HepG2 (cell line): ENCODE measurements around the gene SMYD1. TPM values are rescaled to one million over a fixed set of nuclear protein-coding genes. Genes with fewer than 3 reads are reported as not detected.

Experiments
- BRD4 ChIP-seq: sonication (generic); formaldehyde crosslinking; IDR thresholded peaks from 2 replicates; pipeline ENCODE4 v1.4.0; 2020; ENCODE audit warnings: missing genetic modification reagents
- HMG20A ChIP-seq: IDR thresholded peaks from 2 replicates; pipeline ENCODE4 v1.6.1; 2016; ENCODE audit warnings: borderline replicate concordance
- JARID2 ChIP-seq: sonication (generic); formaldehyde crosslinking; IDR thresholded peaks from 2 replicates; pipeline ENCODE4 v1.8.1; 2023; ENCODE audit warnings: missing genetic modification reagents, inconsistent platforms; ENCODE audit not compliant: insufficient replicate concordance
- KLF12 ChIP-seq: sonication (generic); formaldehyde crosslinking; IDR thresholded peaks from 2 replicates; pipeline ENCODE4 v1.4.0; 2020; ENCODE audit warnings: missing genetic modification reagents, borderline replicate concordance
- MTF1 ChIP-seq: sonication (generic); formaldehyde crosslinking; IDR thresholded peaks from 2 replicates; pipeline ENCODE4 v1.5.0; 2020; ENCODE audit warnings: missing genetic modification reagents
- NR3C1 ChIP-seq: sonication (generic); formaldehyde crosslinking; IDR thresholded peaks from 2 replicates; pipeline ENCODE4 v1.4.0; 2020; ENCODE audit warnings: missing genetic modification reagents
- PRMT3 ChIP-seq: sonication (generic); formaldehyde crosslinking; IDR thresholded peaks from 2 replicates; pipeline ENCODE4 v1.8.1; 2022; ENCODE audit warnings: low read depth, mild to moderate bottlenecking, moderate library complexity, missing genetic modification reagents, borderline replicate concordance
- SALL2 ChIP-seq: sonication (generic); formaldehyde crosslinking; IDR thresholded peaks from 2 replicates; pipeline ENCODE4 v1.8.1; 2023; ENCODE audit warnings: mild to moderate bottlenecking, missing genetic modification reagents, inconsistent platforms
- SP1 ChIP-seq, 2 experiments: fragments of 450-650 bp in 1 of 2; sonication (generic) in 1 of 2; formaldehyde crosslinking in 1 of 2; IDR thresholded peaks; 2 replicates each; pipeline versions ENCODE4 v1.4.0 to v1.6.1; 2016 to 2020; ENCODE audit warnings: missing genetic modification reagents in 1 of 2
- ZC3H4 ChIP-seq: sonication (generic); formaldehyde crosslinking; IDR thresholded peaks from 2 replicates; pipeline ENCODE4 v1.4.0; 2020; ENCODE audit warnings: missing genetic modification reagents, borderline replicate concordance
- ZNF256 ChIP-seq: sonication (generic); formaldehyde crosslinking; conservative IDR thresholded peaks from 2 replicates; pipeline ENCODE4 v1.4.0; 2020; ENCODE audit warnings: missing genetic modification reagents
- ZNF558 ChIP-seq: sonication (generic); formaldehyde crosslinking; IDR thresholded peaks from 2 replicates; pipeline ENCODE4 v1.9.0; 2022; ENCODE audit warnings: mild to moderate bottlenecking, missing genetic modification reagents, borderline replicate concordance
- ZSCAN20 ChIP-seq: sonication (generic); formaldehyde crosslinking; IDR thresholded peaks from 2 replicates; pipeline ENCODE4 v1.4.0; 2020; ENCODE audit warnings: missing genetic modification reagents, mild to moderate bottlenecking, borderline replicate concordance
- polyA plus RNA-seq, 8 experiments: library from polyadenylated mRNA; depleted of rRNA in 3 of 8; stranded (reverse) in 7 of 8; unstranded in 1 of 8; fragments of >200 nt; fragmentation: Illumina TruSeq in 4 of 8; extraction: Trizol in 4 of 8; gene quantifications; 2 replicates each; pipeline versions ENCODE4 v1.2.1 to v1.2.3, GENCODE V29; 2011 to 2016; ENCODE audit warnings: low read depth in 4 of 8, missing spikeins in 1 of 8, mixed read lengths in 1 of 8; ENCODE audit not compliant: insufficient read depth in 1 of 8
- total RNA-seq, 5 experiments: library from RNA; depleted of rRNA; stranded (reverse); fragments of >200 nt; fragmentation: Illumina TruSeq; extraction: Trizol; gene quantifications; 2 replicates each; pipeline ENCODE4 v1.2.3, GENCODE V29; 2016; ENCODE audit warnings: low read depth in 1 of 5
- TF ChIP-seq, protein P1 (sequence below): sonication (generic); formaldehyde crosslinking; conservative IDR thresholded peaks from 2 replicates; pipeline ENCODE4 v1.8.0; 2022; ENCODE audit warnings: mild to moderate bottlenecking, moderate library complexity, missing genetic modification reagents
- TF ChIP-seq, protein P2 (sequence below): sonication (generic); formaldehyde crosslinking; IDR thresholded peaks from 2 replicates; pipeline ENCODE4 v1.4.0; 2020; ENCODE audit warnings: missing genetic modification reagents
- TF ChIP-seq, protein P3 (sequence below): sonication (generic); formaldehyde crosslinking; IDR thresholded peaks from 2 replicates; pipeline ENCODE4 v1.8.1; 2023; ENCODE audit warnings: mild to moderate bottlenecking, inconsistent platforms, moderate library complexity, missing genetic modification reagents, borderline replicate concordance
- TF ChIP-seq, protein P4 (sequence below): sonication (generic); formaldehyde crosslinking; conservative IDR thresholded peaks from 2 replicates; pipeline ENCODE4 v1.5.0; 2020; ENCODE audit warnings: missing genetic modification reagents
- TF ChIP-seq, protein P5 (sequence below): sonication (generic); formaldehyde crosslinking; IDR thresholded peaks from 2 replicates; pipeline ENCODE4 v1.5.0; 2020; ENCODE audit warnings: mild to moderate bottlenecking, missing genetic modification reagents
- TF ChIP-seq, protein P6 (sequence below): sonication (generic); formaldehyde crosslinking; IDR thresholded peaks from 2 replicates; pipeline ENCODE4 v1.8.1; 2023; ENCODE audit warnings: missing genetic modification reagents, inconsistent platforms, borderline replicate concordance

Gene SMYD1
- total and polyA plus RNA-seq, 2 of the 13 experiments (the other 11 are each of a cell fraction or from before 2014, with no cell fraction given): not detected

DNA sequence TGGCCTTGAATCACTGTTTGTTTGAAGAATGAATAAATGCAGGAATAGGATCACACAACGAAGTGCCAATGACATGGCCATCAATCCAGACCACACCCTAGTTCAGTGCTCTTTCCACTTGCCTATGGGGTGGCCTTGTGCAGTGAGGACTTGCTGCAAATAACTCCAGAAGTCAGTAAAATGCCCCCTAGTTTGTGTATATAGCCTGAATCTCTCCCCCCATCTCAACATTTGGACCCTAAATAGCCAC, 59.9 kb downstream of the SMYD1 start (continued):
- TF ChIP-seq HMG20A (CRISPR knock-in tag): 0 out of 2 replicates have a peak, but pooled peaks have one; percentile 22
- TF ChIP-seq PRMT3 (CRISPR knock-in tag): 0 out of 2 replicates have a peak, but pooled peaks have one; percentile 64
- TF ChIP-seq KLF12: 0 out of 2 replicates have a peak, but pooled peaks have one; percentile 84
- TF ChIP-seq NR3C1 (CRISPR knock-in tag): no peak
- TF ChIP-seq, protein P1, sequence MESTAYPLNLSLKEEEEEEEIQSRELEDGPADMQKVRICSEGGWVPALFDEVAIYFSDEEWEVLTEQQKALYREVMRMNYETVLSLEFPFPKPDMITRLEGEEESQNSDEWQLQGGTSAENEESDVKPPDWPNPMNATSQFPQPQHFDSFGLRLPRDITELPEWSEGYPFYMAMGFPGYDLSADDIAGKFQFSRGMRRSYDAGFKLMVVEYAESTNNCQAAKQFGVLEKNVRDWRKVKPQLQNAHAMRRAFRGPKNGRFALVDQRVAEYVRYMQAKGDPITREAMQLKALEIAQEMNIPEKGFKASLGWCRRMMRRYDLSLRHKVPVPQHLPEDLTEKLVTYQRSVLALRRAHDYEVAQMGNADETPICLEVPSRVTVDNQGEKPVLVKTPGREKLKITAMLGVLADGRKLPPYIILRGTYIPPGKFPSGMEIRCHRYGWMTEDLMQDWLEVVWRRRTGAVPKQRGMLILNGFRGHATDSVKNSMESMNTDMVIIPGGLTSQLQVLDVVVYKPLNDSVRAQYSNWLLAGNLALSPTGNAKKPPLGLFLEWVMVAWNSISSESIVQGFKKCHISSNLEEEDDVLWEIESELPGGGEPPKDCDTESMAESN (CRISPR knock-in tag): no peak
- TF ChIP-seq, protein P2, sequence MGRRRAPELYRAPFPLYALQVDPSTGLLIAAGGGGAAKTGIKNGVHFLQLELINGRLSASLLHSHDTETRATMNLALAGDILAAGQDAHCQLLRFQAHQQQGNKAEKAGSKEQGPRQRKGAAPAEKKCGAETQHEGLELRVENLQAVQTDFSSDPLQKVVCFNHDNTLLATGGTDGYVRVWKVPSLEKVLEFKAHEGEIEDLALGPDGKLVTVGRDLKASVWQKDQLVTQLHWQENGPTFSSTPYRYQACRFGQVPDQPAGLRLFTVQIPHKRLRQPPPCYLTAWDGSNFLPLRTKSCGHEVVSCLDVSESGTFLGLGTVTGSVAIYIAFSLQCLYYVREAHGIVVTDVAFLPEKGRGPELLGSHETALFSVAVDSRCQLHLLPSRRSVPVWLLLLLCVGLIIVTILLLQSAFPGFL (CRISPR knock-in tag): 0 out of 2 replicates have a peak, but pooled peaks have one; percentile 11
- TF ChIP-seq ZNF558 (CRISPR knock-in tag): peak; percentile 77; the same call in 1 of the 2 replicates
- TF ChIP-seq, protein P3, sequence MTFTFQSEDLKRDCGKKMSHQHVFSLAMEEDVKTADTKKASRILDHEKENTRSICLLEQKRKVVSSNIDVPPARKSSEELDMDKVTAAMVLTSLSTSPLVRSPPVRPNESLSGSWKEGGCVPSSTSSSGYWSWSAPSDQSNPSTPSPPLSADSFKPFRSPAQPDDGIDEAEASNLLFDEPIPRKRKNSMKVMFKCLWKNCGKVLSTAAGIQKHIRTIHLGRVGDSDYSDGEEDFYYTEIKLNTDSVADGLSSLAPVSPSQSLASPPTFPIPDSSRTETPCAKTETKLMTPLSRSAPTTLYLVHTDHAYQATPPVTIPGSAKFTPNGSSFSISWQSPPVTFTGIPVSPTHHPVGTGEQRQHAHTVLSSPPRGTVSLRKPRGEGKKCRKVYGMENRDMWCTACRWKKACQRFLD (CRISPR knock-in tag): peak; percentile 73; the same call in 1 of the 2 replicates
- peak; percentile 58; the same call in 1 of the 2 replicates for TF ChIP-seq ZSCAN20 (CRISPR knock-in tag)
- peak; percentile 17; the same call in 1 of the 2 replicates for TF ChIP-seq ZC3H4
- 0 out of 2 replicates have a peak, but pooled peaks have one; percentile 6 for TF ChIP-seq ZNF256 (CRISPR knock-in tag)
- no peak for TF ChIP-seq BRD4 (CRISPR knock-in tag)
- no peak for TF ChIP-seq SP1 (IDR thresholded peaks at IDR 0.05)
- TF ChIP-seq SP1 (CRISPR knock-in tag; IDR thresholded peaks at IDR 0.05): 0 out of 2 replicates have a peak, but pooled peaks have one; percentile 1
- no peak for TF ChIP-seq JARID2 (CRISPR knock-in tag)
- TF ChIP-seq MTF1: 0 out of 2 replicates have a peak, but pooled peaks have one; percentile 55
- TF ChIP-seq, protein P4, sequence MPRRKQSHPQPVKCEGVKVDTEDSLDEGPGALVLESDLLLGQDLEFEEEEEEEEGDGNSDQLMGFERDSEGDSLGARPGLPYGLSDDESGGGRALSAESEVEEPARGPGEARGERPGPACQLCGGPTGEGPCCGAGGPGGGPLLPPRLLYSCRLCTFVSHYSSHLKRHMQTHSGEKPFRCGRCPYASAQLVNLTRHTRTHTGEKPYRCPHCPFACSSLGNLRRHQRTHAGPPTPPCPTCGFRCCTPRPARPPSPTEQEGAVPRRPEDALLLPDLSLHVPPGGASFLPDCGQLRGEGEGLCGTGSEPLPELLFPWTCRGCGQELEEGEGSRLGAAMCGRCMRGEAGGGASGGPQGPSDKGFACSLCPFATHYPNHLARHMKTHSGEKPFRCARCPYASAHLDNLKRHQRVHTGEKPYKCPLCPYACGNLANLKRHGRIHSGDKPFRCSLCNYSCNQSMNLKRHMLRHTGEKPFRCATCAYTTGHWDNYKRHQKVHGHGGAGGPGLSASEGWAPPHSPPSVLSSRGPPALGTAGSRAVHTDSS: 0 out of 2 replicates have a peak, but pooled peaks have one; percentile 86
- peak; percentile 94 for TF ChIP-seq SALL2 (CRISPR knock-in tag)
- TF ChIP-seq, protein P5, sequence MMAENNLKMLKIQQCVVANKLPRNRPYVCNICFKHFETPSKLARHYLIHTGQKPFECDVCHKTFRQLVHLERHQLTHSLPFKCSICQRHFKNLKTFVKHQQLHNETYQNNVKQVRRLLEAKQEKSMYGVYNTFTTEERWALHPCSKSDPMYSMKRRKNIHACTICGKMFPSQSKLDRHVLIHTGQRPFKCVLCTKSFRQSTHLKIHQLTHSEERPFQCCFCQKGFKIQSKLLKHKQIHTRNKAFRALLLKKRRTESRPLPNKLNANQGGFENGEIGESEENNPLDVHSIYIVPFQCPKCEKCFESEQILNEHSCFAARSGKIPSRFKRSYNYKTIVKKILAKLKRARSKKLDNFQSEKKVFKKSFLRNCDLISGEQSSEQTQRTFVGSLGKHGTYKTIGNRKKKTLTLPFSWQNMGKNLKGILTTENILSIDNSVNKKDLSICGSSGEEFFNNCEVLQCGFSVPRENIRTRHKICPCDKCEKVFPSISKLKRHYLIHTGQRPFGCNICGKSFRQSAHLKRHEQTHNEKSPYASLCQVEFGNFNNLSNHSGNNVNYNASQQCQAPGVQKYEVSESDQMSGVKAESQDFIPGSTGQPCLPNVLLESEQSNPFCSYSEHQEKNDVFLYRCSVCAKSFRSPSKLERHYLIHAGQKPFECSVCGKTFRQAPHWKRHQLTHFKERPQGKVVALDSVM (CRISPR knock-in tag): no peak
- TF ChIP-seq, protein P6, sequence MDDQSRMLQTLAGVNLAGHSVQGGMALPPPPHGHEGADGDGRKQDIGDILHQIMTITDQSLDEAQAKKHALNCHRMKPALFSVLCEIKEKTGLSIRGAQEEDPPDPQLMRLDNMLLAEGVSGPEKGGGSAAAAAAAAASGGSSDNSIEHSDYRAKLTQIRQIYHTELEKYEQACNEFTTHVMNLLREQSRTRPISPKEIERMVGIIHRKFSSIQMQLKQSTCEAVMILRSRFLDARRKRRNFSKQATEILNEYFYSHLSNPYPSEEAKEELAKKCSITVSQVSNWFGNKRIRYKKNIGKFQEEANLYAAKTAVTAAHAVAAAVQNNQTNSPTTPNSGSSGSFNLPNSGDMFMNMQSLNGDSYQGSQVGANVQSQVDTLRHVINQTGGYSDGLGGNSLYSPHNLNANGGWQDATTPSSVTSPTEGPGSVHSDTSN (CRISPR knock-in tag): no peak
